C4-2B (cell line): ENCODE measurements around the gene BNIP2.

Experiments
- CTCF ChIP-seq: fragments of 450-650 bp; conservative IDR thresholded peaks from 2 replicates; pipeline ENCODE4 v1.5.1; 2017; ENCODE audit warnings: mild to moderate bottlenecking
- ZFX ChIP-seq: fragments of 450-650 bp; IDR thresholded peaks from 2 replicates; pipeline ENCODE4 v1.6.1; 2017

GRCh38 chr15:59611276-59612260 lies 77.6 kb downstream of the BNIP2 start, which contains the start of gene GCNT3:
- TF ChIP-seq CTCF = no peak
- TF ChIP-seq ZFX = no peak
